Testis (tissue), 3 donors: ENCODE measurements around the gene MACROD1. TPM values are rescaled to one million over a fixed set of nuclear protein-coding genes. Genes with fewer than 3 reads are reported as not detected.

Experiments used
- DNase-seq: peaks from one replicate; pipeline ENCODE4 v3.0.0-alpha.2; 2019
- H3K27ac ChIP-seq, 2 donors: fragments of 200-600 bp; sonication (generic); one replicate each; pipeline ENCODE4 v1.5.1; 2019
- H3K27me3 ChIP-seq: fragments of 200-600 bp; sonication (generic); one replicate; pipeline ENCODE4 v1.5.1; 2019
- H3K36me3 ChIP-seq: fragments of 200-600 bp; sonication (generic); one replicate; pipeline ENCODE4 v1.5.1; 2017; ENCODE audit warnings: low read depth; ENCODE audit errors: missing control alignments
- H3K4me1 ChIP-seq: fragments of 200-600 bp; sonication (generic); one replicate; pipeline ENCODE4 v1.5.1; 2019
- H3K4me3 ChIP-seq, 2 donors: fragments of 200-600 bp; sonication (generic); one replicate each; pipeline ENCODE4 v1.5.1; 2017 to 2019
- H3K9me3 ChIP-seq: fragments of 200-600 bp; sonication (generic); one replicate; pipeline ENCODE4 v1.5.1; 2017
- CTCF ChIP-seq, 3 experiments: fragments of 450-650 bp in 2 of 3; fragments of 200-600 bp in 1 of 3; sonication (generic) in 1 of 3; IDR thresholded peaks; one replicate each; pipeline ENCODE4 v1.5.1; 2016 to 2019; ENCODE audit warnings: antibody characterized with exemption in 3 of 3, mild to moderate bottlenecking in 2 of 3, moderate library complexity in 1 of 3
- POLR2A ChIP-seq: fragments of 450-650 bp; IDR thresholded peaks from one replicate; pipeline ENCODE4 v1.6.1; 2017; ENCODE audit warnings: antibody characterized with exemption, mild to moderate bottlenecking, moderate library complexity
- WGBS, 2 donors: methylation state at CpG; one replicate each; pipeline ENCODE4 v1.1.5; 2018; 5-methylcytosine and 5-hydroxymethylcytosine counted together
- intact Hi-C: fragments of 100-400 bp; cut with DNase I; formaldehyde crosslinking; loops from one replicate; pipeline ENCODE4 v1.15.1; 2023; ENCODE audit warnings: low total_unique reads
- polyA plus RNA-seq: library from polyadenylated mRNA; stranded (reverse); fragments of 350-450 nt; fragmentation: Illumina TruSeq; extraction: RNeasy Lipid Tissue Mini Kit (QIAGEN cat#74804); gene quantifications from one replicate; pipeline ENCODE4 v1.2.3, GENCODE V29; 2014; ENCODE audit warnings: low read depth, low replicate concordance; ENCODE audit not compliant: insufficient read depth
- total RNA-seq, 2 donors: library from RNA; depleted of rRNA; stranded (reverse); fragments of >200 nt; gene quantifications; one replicate each; pipeline ENCODE4 v1.2.3, GENCODE V29; 2016

MACROD1 gene
- total and polyA plus RNA-seq, 3 donors from 2014 or later, result 13.3 to 15.3 (median 14.1) TPM

DNA sequence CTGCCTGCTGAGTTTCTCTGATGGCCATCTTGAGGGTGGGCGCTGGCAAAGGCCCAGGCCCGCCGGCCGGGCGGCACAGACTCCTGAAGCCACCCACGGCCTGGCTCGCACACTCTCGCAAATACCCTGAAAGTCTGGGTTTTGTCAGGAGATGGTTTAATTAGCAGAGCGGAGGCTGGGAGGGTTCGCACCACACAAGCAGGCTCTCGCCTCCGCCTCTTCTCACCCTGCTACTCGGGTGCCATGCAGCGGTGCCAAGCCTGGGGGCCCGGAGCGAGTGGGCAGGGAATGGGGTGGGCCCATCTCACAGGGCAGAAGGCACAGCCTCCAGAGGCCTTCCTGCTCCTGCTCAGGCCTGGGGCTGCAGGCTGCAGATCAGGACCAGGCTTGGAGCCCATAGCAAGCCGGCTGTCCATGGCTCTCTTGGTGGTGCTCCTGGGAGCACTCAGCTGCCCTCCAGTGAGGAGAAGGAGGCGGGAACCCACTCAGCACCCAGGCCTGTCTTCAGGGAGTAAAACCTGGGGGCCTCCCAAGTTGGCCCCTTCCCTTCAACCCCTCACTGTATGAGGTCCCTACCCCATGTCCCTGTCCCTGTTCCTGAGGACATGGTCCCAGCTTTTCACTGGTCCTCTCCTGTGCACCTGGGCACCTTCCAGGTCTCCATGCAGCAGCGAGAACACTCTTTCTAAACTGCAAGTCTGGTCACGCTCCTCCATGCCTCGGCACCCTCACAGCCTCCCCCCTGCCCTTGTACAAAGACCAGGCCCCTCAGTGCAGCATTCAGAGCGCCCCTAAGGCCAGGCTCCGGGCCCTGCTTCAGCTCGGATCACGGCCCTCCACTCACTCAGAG lies 68.2 kb downstream of the MACROD1 start:
- WGBS, 2 donors, result 90 to 93% methylated on average over 18 to 25 of the region's 25 CpGs
- H3K4me1 ChIP-seq, result peaks cover 12% of the 10 kb centered on the region
- H3K4me3 ChIP-seq, result no peak overlapping the region
- TF ChIP-seq CTCF (IDR thresholded peaks at IDR 0.05) (no peak), POLR2A (no peak)
- no peaks in the 10 kb centered on the region for H3K27me3 ChIP-seq
- intact Hi-C loops, result no loop called here
- no peak overlapping the region for H3K27ac ChIP-seq
- no peaks in the 10 kb centered on the region for H3K9me3 ChIP-seq
- no peaks in the 10 kb centered on the region for H3K36me3 ChIP-seq
- no peak for DNase-seq

- Histone ChIP-seq H3K36me3 (no peaks in the 10 kb centered on the region), H3K4me1 (peaks cover 14% of the 10 kb centered on the region), H3K27me3 (no peaks in the 10 kb centered on the region), H3K9me3 (no peaks in the 10 kb centered on the region), H3K4me3 (no peak overlapping the region), H3K27ac (no peak overlapping the region)
- intact Hi-C loops, result no loop called here
- 84 to 97% methylated on average over 5 to 12 of the region's 13 CpGs for WGBS, 2 donors
- no peak for DNase-seq
- no peak for TF ChIP-seq CTCF (IDR thresholded peaks at IDR 0.05)
- no peak for TF ChIP-seq POLR2A
Measured at GRCh38 chr11:64096835-64097234, 69.1 kb downstream of the MACROD1 start.

- H3K9me3 ChIP-seq, result no peaks in the 10 kb centered on the region
- H3K4me1 ChIP-seq, result peaks cover 14% of the 10 kb centered on the region
- H3K36me3 ChIP-seq, result no peaks in the 10 kb centered on the region
- 80 to 81% methylated on average over 1 to 14 of the region's 14 CpGs for WGBS, 2 donors
- intact Hi-C loops, result no loop called here
- H3K27me3 ChIP-seq, result no peaks in the 10 kb centered on the region
- no peak overlapping the region for H3K4me3 ChIP-seq
- TF ChIP-seq POLR2A, result no peak
- no peak for TF ChIP-seq CTCF (IDR thresholded peaks at IDR 0.05)
- DNase-seq, result no peak
- H3K27ac ChIP-seq, result no peak overlapping the region
Measured at GRCh38 chr11:64095949-64096348, 70.0 kb downstream of the MACROD1 start.

DNA sequence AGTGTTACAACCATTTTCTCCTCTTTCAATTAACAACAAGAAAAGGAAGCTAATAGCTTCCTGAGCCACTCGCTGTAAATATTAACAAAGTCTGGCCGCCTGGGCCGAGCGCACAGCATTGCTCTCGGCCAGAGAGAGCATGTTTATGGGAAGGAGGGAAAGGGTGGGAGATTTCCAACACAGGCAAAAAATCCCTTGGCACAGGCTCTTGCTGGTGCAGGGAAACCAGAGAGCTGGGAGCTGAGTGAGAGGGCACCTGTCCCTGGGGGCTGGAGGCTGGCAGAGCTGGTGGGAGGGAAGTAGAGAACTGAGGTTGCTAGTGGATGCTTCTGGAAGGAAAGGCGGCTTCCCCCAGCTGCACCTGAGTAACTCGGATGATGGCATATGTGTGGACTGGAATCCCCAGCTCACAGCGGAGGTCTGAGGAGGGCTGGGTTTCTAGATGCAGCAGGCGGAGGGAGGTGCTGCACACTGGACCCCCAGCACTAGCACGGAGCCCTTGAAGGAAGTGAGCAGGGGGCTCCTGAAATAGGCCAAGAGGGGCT lies 70.6 kb downstream of the MACROD1 start:
- intact Hi-C loops, result no loop called here
- 83 to 88% methylated on average over 10 of the region's 10 CpGs for WGBS, 2 donors
- Histone ChIP-seq H3K27ac (no peak overlapping the region), H3K4me1 (peaks cover 14% of the 10 kb centered on the region), H3K36me3 (no peaks in the 10 kb centered on the region), H3K27me3 (no peaks in the 10 kb centered on the region), H3K9me3 (no peaks in the 10 kb centered on the region), H3K4me3 (no peak overlapping the region)
- no peak for DNase-seq
- TF ChIP-seq POLR2A, result no peak
- TF ChIP-seq CTCF (IDR thresholded peaks at IDR 0.05), result no peak
